CD4-positive, alpha-beta T cell (primary cell): ENCODE measurements around the gene CFAP20DC. TPM values are rescaled to one million over a fixed set of nuclear protein-coding genes. Genes with fewer than 3 reads are reported as not detected.

Experiments
- ATAC-seq: fragments of 200-7000 bp; cut with Tn5 transposase; one replicate; pipeline ENCODE4 v1.10.0; 2022; ENCODE audit warnings: mild to moderate bottlenecking; ENCODE audit not compliant: poor library complexity
- CTCF ChIA-PET: fragments of 350-600 bp; sonication (Branson Sonifier 250); formaldehyde crosslinking; loops from one replicate; lab custom pipeline; 2021; ENCODE audit warnings: antibody characterized with exemption, inconsistent platforms; lab: Charles Lee
- POLR2A ChIA-PET: fragments of 350-600 bp; sonication (Branson Sonifier 250); formaldehyde crosslinking; loops from one replicate; lab custom pipeline; 2021; ENCODE audit warnings: antibody characterized with exemption, inconsistent platforms; lab: Charles Lee
- DNase-seq, 14 experiments: peaks; one replicate each; pipeline ENCODE4 v3.0.0-alpha.2; 2013 to 2020; ENCODE audit warnings: mixed read lengths in 2 of 14
- H3K27ac ChIP-seq, 2 donors: one replicate each; pipeline versions ENCODE4 v1.5.1 to v1.7.0; 2013; ENCODE audit warnings: low read length in 2 of 2, low read depth in 1 of 2, mild to moderate bottlenecking in 1 of 2
- H3K27me3 ChIP-seq, 2 experiments: 1 replicate in 1 of 2; 2 replicates in 1 of 2; pipeline versions ENCODE4 v1.6.1 to v1.7.0; 2013; ENCODE audit warnings: low read length in 2 of 2, control low read depth in 1 of 2, mild to moderate bottlenecking in 1 of 2, moderate library complexity in 1 of 2; ENCODE audit not compliant: insufficient read depth in 2 of 2, control insufficient read depth in 1 of 2
- H3K36me3 ChIP-seq: one replicate; pipeline ENCODE4 v1.6.1; 2013; ENCODE audit warnings: low read length, control low read depth; ENCODE audit not compliant: insufficient read depth
- H3K4me1 ChIP-seq: one replicate; pipeline ENCODE4 v1.6.1; 2013; ENCODE audit warnings: low read length, control low read depth; ENCODE audit not compliant: insufficient read depth
- H3K4me3 ChIP-seq: one replicate; pipeline ENCODE4 v1.5.1; 2013; ENCODE audit warnings: mild to moderate bottlenecking, low read length, moderate library complexity
- H3K9me3 ChIP-seq, 2 experiments: 1 replicate in 1 of 2; 2 replicates in 1 of 2; pipeline versions ENCODE4 v1.6.1 to v1.7.0; 2013; ENCODE audit warnings: low read length in 2 of 2, mild to moderate bottlenecking in 2 of 2, control low read depth in 1 of 2, moderate library complexity in 1 of 2; ENCODE audit not compliant: control insufficient read depth in 1 of 2, insufficient read depth in 1 of 2
- H3K27ac Mint-ChIP-seq: one replicate; pipeline ENCODE4 v1.8.0; 2020; ENCODE audit warnings: mixed read lengths
- H3K27me3 Mint-ChIP-seq: one replicate; pipeline ENCODE4 v1.8.0; 2021; ENCODE audit warnings: mixed read lengths
- H3K36me3 Mint-ChIP-seq: one replicate; pipeline ENCODE4 v1.8.0; 2021; ENCODE audit warnings: low read depth, mixed read lengths
- H3K4me1 Mint-ChIP-seq: one replicate; pipeline ENCODE4 v1.8.0; 2021; ENCODE audit warnings: low read depth, mixed read lengths
- H3K4me3 Mint-ChIP-seq: one replicate; pipeline ENCODE4 v1.8.0; 2020; ENCODE audit warnings: mild to moderate bottlenecking, mixed read lengths
- H3K9me3 Mint-ChIP-seq: one replicate; pipeline ENCODE4 v1.8.0; 2020; ENCODE audit warnings: mixed read lengths
- intact Hi-C, 2 experiments: fragments of 100-400 bp; cut with DNase I in 1 of 2; cut with micrococcal nuclease in 1 of 2; formaldehyde crosslinking; loops; one replicate each; pipeline versions ENCODE4 v1.15.1 to v1.9.0; 2023 to 2025; cut with DNase I, micrococcal nuclease
- total RNA-seq, 174 experiments: library from RNA in 2 of 174; stranded (reverse) in 2 of 174; gene quantifications; one replicate each; pipeline ENCODE4 v1.2.3 and lab custom pipeline; 2021 to 2026
- TF ChIP-seq, protein P1 (sequence below): fragments of 200-600 bp; IDR thresholded peaks from one replicate; pipeline ENCODE4 v1.8.0; 2022; ENCODE audit warnings: antibody characterized with exemption, mild to moderate bottlenecking

Gene CFAP20DC
- total RNA-seq, 2 experiments from 2014 or later = 0.11 to 0.20 TPM

DNA sequence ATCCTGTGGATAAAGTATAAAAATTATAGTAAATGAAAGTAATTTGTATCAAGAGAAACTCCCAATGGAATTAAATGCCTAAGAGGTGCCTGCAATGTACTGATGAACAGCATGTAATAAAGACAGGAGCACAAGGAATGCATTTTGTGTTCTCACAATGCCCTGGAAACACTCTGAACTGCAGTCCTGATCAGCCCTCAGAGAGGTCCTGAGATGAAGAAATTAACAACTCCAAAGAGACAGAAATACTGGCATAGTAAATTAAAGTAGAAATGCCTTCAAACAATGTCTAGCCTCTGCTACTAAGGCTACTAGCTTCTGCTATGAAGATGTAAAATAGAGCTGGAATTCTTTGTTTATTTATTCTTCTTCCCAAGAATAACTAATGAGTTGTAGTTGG lies 59.9 kb downstream of the CFAP20DC start:
- ChIA-PET POLR2A (no interaction called here), CTCF (no interaction called here)
- intact Hi-C loops = no loop called here
- H3K9me3 ChIP-seq = no peaks in the 10 kb centered on the region
- Mint-ChIP-seq H3K4me3 (no peak overlapping the region), H3K9me3 (no peaks in the 10 kb centered on the region), H3K27me3 (peaks cover 4% of the 10 kb centered on the region), H3K36me3 (no peaks in the 10 kb centered on the region), H3K27ac (no peak overlapping the region), H3K4me1 (no peaks in the 10 kb centered on the region)
- no peak overlapping the region for H3K27ac ChIP-seq
- DNase-seq = no peak
- TF ChIP-seq, protein P1, sequence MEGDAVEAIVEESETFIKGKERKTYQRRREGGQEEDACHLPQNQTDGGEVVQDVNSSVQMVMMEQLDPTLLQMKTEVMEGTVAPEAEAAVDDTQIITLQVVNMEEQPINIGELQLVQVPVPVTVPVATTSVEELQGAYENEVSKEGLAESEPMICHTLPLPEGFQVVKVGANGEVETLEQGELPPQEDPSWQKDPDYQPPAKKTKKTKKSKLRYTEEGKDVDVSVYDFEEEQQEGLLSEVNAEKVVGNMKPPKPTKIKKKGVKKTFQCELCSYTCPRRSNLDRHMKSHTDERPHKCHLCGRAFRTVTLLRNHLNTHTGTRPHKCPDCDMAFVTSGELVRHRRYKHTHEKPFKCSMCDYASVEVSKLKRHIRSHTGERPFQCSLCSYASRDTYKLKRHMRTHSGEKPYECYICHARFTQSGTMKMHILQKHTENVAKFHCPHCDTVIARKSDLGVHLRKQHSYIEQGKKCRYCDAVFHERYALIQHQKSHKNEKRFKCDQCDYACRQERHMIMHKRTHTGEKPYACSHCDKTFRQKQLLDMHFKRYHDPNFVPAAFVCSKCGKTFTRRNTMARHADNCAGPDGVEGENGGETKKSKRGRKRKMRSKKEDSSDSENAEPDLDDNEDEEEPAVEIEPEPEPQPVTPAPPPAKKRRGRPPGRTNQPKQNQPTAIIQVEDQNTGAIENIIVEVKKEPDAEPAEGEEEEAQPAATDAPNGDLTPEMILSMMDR = no peak
- H3K27me3 ChIP-seq = no peaks in the 10 kb centered on the region
- H3K36me3 ChIP-seq = no peaks in the 10 kb centered on the region
- no peak for ATAC-seq
- H3K4me1 ChIP-seq = no peaks in the 10 kb centered on the region
- H3K4me3 ChIP-seq = no peak overlapping the region

DNA sequence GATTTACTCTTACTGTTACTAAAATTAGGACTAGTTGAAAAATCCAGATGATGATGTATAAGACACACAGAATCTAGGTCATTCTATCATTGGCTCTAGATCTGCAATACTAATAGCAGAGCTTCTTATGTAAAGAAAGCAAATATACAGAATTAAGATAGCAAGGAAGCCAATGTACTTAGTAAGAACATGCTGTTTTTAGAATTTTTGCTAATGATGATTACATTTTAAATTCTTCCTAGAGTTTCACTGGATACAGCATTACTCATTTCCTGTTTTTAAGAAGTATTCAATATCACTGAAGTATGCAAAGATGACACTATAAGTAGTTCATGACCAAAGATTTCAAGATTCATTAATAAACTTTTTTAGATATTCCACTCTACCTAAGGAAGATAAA lies 60.7 kb downstream of the CFAP20DC start:
- TF ChIP-seq, protein P1 = no peak
- H3K4me3 Mint-ChIP-seq = no peak overlapping the region
- ChIA-PET CTCF (no interaction called here), POLR2A (no interaction called here)
- no peak overlapping the region for H3K27ac Mint-ChIP-seq
- H3K9me3 Mint-ChIP-seq = no peaks in the 10 kb centered on the region
- DNase-seq = no peak
- no peaks in the 10 kb centered on the region for H3K27me3 ChIP-seq
- no peaks in the 10 kb centered on the region for H3K4me1 ChIP-seq
- peaks cover 4% of the 10 kb centered on the region for H3K27me3 Mint-ChIP-seq
- H3K4me1 Mint-ChIP-seq = no peaks in the 10 kb centered on the region
- no peaks in the 10 kb centered on the region for H3K36me3 Mint-ChIP-seq
- H3K27ac ChIP-seq = no peak overlapping the region
- no peaks in the 10 kb centered on the region for H3K9me3 ChIP-seq
- H3K4me3 ChIP-seq = no peak overlapping the region
- intact Hi-C loops = no loop called here
- no peak for ATAC-seq
- H3K36me3 ChIP-seq = no peaks in the 10 kb centered on the region

DNA sequence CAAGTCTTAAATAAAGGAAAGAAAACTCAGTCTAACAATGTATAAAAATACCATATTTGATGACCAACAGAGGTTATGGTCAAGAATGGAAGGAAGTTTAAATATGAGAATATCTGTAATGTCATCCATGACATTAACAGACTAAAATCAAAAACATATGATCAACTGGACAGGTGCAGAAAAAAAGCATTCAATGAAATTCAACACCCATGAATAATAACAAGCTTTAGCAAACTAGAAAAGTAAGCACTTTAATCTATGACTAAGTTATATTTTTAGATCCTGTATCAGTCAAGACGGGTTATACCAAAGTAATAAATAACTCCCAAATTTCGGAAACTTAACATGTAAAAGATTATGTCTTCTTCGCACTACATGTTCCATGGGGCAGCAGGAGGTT lies 61.8 kb downstream of the CFAP20DC start:
- Histone ChIP-seq H3K4me3 (no peak overlapping the region), H3K9me3 (no peaks in the 10 kb centered on the region), H3K4me1 (no peaks in the 10 kb centered on the region), H3K27ac (no peak overlapping the region), H3K36me3 (no peaks in the 10 kb centered on the region), H3K27me3 (no peaks in the 10 kb centered on the region)
- H3K36me3 Mint-ChIP-seq = no peaks in the 10 kb centered on the region
- H3K4me1 Mint-ChIP-seq = no peaks in the 10 kb centered on the region
- TF ChIP-seq, protein P1 = no peak
- no peaks in the 10 kb centered on the region for H3K9me3 Mint-ChIP-seq
- POLR2A ChIA-PET = no interaction called here
- CTCF ChIA-PET = no interaction called here
- intact Hi-C loops = no loop called here
- no peak overlapping the region for H3K4me3 Mint-ChIP-seq
- DNase-seq = no peak
- H3K27me3 Mint-ChIP-seq = peaks cover 4% of the 10 kb centered on the region
- H3K27ac Mint-ChIP-seq = no peak overlapping the region
- no peak for ATAC-seq
